Prostate gland (tissue), 2 donors: ENCODE data around the gene BCL7A. TPM values are rescaled to one million over a fixed set of nuclear protein-coding genes. Genes with fewer than 3 reads are reported as not detected.

ENCODE experiments used
- DNase-seq: peaks from one replicate; pipeline ENCODE4 v3.0.0-alpha.2; 2019; ENCODE audit warnings: low spot score
- H3K27ac ChIP-seq, 2 donors: fragments of 200-600 bp; sonication (generic); 2 replicates each; pipeline ENCODE4 v1.5.1; 2017 to 2019
- H3K27me3 ChIP-seq: fragments of 200-600 bp; sonication (generic); replicated peaks from 2 replicates; pipeline ENCODE4 v1.5.1; 2019; ENCODE audit not compliant: insufficient read depth
- H3K36me3 ChIP-seq, 2 donors: fragments of 200-600 bp; sonication (generic); 1 replicate in 1 of 2; 2 replicates in 1 of 2; pipeline versions ENCODE4 v1.5.1 to v1.8.1; 2017 to 2019
- H3K4me1 ChIP-seq: fragments of 200-600 bp; sonication (generic); replicated peaks from 2 replicates; pipeline ENCODE4 v1.5.1; 2019
- H3K4me3 ChIP-seq, 2 donors: fragments of 200-600 bp; sonication (generic); 2 replicates each; pipeline ENCODE4 v1.5.1; 2017 to 2019
- H3K9me3 ChIP-seq: fragments of 200-600 bp; sonication (generic); 2 replicates; pipeline ENCODE4 v1.5.1; 2017
- POLR2A ChIP-seq: fragments of 450-650 bp; IDR thresholded peaks from one replicate; pipeline ENCODE4 v1.6.1; 2016; ENCODE audit warnings: antibody characterized with exemption, mild to moderate bottlenecking
- POLR2AphosphoS5 ChIP-seq: sonication (generic); formaldehyde crosslinking; IDR thresholded peaks from one replicate; pipeline ENCODE4 v1.6.1; 2017; ENCODE audit warnings: antibody characterized with exemption
- WGBS: methylation state at CpG from one replicate; pipeline ENCODE4 v1.1.5; 2018; 5-methylcytosine and 5-hydroxymethylcytosine counted together
- intact Hi-C: fragments of 100-400 bp; cut with DNase I; formaldehyde crosslinking; loops from one replicate; pipeline ENCODE4 v1.14.2; 2022
- total RNA-seq, 2 donors: library from RNA; depleted of rRNA; stranded (reverse); fragments of >200 nt; gene quantifications; one replicate each; pipeline ENCODE4 v1.1.0, GENCODE V29; 2016
- TF ChIP-seq, protein P1 (sequence below), 4 experiments: fragments of 200-600 bp in 2 of 4; fragments of 450-650 bp in 2 of 4; sonication (generic) in 2 of 4; IDR thresholded peaks; 1 replicate in 3 of 4; 2 replicates in 1 of 4; pipeline ENCODE4 v1.5.1; 2016 to 2019; ENCODE audit warnings: antibody characterized with exemption in 4 of 4, mild to moderate bottlenecking in 2 of 4, moderate library complexity in 2 of 4

The BCL7A gene
- total RNA-seq, 2 donors from 2014 or later: 10.3 to 15.4 TPM

DNA sequence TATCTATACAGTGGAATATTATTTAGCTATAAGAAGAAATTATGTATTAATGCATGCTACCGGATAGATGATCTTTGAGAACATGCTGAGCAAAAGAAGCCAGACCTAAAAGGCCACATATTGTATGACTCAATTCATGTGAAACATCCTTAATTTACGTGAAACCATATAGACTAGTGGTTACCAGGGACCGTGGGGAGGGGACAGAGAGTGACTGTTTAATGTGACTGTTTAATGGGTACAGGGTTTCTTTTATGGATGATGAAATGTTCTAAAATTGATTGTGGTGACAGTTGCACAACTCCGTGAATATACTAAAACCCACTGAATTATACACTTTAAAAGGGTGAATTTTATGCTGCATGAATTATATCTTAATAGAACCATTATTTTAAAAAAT lies 8.5 kb upstream of the BCL7A start:
- TF ChIP-seq POLR2AphosphoS5: no peak
- Histone ChIP-seq H3K27ac (no peak overlapping the region), H3K9me3 (no peaks in the 10 kb centered on the region), H3K36me3 (no peaks in the 10 kb centered on the region), H3K27me3 (no peaks in the 10 kb centered on the region), H3K4me1 (no peaks in the 10 kb centered on the region), H3K4me3 (no peak overlapping the region)
- DNase-seq: no peak
- intact Hi-C loops: no loop called here
- 87% methylated on average over 4 of the region's 4 CpGs for WGBS

DNA sequence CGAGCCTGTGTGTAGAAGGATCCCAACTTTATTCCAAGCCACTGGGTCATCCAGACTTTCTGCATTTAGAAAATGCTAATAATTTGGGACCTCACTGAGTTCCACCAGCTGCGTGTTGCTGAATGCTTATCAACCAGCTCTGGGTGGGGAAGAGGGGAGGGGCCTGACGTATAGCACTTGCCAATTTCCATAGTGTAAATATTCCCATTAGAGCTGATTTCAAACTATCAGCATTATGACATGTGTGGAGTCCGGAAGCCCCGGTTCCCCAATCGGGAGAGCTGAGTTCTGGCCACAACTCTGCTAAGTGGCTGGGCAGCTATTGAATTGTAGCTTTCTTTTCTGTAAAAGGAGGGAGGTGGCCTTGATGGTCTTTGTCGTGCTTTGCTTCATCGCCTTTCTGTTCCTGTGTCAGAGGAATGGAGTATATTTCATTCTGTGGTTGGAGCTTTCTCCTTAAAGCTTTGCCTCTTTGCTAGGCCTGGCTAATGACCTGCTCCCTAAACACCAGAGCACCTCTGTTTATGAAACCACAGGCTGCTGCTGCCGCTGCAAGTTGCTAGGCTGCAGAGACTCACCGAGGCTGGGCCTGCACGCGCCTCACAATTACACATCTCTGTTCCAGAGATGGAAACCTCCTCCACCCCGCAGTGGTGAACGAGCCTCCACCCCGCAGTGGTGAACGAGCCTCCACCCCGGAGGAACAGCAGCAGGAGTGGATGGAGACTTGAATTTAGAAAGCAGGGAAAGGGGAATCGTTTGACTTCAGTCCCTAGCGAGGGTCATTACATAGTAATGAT lies 7.7 kb upstream of the BCL7A start:
- Histone ChIP-seq H3K36me3 (no peaks in the 10 kb centered on the region), H3K27ac (no peak overlapping the region), H3K4me3 (no peak overlapping the region), H3K4me1 (no peaks in the 10 kb centered on the region), H3K9me3 (no peaks in the 10 kb centered on the region), H3K27me3 (no peaks in the 10 kb centered on the region)
- 85% methylated on average over 19 of the region's 19 CpGs for WGBS
- DNase-seq: no peak
- TF ChIP-seq, protein P1, sequence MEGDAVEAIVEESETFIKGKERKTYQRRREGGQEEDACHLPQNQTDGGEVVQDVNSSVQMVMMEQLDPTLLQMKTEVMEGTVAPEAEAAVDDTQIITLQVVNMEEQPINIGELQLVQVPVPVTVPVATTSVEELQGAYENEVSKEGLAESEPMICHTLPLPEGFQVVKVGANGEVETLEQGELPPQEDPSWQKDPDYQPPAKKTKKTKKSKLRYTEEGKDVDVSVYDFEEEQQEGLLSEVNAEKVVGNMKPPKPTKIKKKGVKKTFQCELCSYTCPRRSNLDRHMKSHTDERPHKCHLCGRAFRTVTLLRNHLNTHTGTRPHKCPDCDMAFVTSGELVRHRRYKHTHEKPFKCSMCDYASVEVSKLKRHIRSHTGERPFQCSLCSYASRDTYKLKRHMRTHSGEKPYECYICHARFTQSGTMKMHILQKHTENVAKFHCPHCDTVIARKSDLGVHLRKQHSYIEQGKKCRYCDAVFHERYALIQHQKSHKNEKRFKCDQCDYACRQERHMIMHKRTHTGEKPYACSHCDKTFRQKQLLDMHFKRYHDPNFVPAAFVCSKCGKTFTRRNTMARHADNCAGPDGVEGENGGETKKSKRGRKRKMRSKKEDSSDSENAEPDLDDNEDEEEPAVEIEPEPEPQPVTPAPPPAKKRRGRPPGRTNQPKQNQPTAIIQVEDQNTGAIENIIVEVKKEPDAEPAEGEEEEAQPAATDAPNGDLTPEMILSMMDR (IDR thresholded peaks at IDR 0.05): no peak
- TF ChIP-seq POLR2A: no peak
- TF ChIP-seq POLR2AphosphoS5: no peak
- intact Hi-C loops: no loop called here

DNA sequence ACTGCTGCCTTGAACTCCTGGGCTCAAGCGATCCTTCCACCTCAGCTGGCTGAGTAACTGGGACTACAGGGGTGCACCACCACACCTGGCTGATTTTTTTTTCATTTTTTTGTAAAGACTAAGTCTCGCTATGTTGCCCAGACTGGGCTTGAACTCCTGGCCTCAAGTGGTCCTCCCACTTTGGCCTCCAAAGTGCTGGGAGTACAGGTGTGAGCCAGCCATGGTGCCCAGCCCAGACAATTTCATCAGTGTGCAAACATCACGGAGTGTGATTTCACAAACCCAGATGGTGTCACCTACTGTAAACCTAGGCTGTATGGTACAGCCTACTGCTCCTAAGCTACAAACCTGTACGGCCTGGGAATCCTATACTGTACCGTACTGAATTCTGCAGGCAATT lies 6.9 kb upstream of the BCL7A start:
- TF ChIP-seq POLR2A (no peak), POLR2AphosphoS5 (no peak)
- TF ChIP-seq, protein P1 (IDR thresholded peaks at IDR 0.05): no peak
- no peaks in the 10 kb centered on the region for H3K9me3 ChIP-seq
- no peak for DNase-seq
- H3K27ac ChIP-seq: no peak overlapping the region
- no peaks in the 10 kb centered on the region for H3K4me1 ChIP-seq
- intact Hi-C loops: no loop called here
- H3K36me3 ChIP-seq: no peaks in the 10 kb centered on the region
- no peak overlapping the region for H3K4me3 ChIP-seq
- H3K27me3 ChIP-seq: no peaks in the 10 kb centered on the region
- 95% methylated on average over 5 of the region's 5 CpGs for WGBS

DNA sequence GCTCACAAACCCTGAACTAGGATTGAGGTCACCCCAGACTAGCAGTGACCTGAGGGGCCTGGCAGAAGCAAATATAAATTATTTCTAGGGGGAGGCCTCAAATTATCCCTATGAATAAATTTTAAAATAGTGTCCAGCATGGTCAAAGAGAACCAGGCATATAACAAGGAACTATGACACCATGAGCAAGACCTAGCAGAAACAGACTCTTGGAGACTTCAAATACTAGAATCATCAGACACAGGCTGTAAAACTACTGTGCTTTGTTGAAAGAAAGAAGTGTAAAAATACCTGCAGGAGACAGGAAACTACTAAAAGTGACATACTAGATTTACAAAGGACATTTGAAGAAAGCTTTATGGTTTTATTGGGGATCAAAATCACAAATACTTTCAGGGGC lies 3.2 kb upstream of the BCL7A start:
- Histone ChIP-seq H3K9me3 (no peaks in the 10 kb centered on the region), H3K27ac (no peak overlapping the region), H3K27me3 (no peaks in the 10 kb centered on the region), H3K4me1 (peaks cover 8% of the 10 kb centered on the region), H3K4me3 (no peak overlapping the region), H3K36me3 (no peaks in the 10 kb centered on the region)
- TF ChIP-seq, protein P1 (IDR thresholded peaks at IDR 0.05): no peak
- no peak for TF ChIP-seq POLR2A
- no peak for TF ChIP-seq POLR2AphosphoS5
- intact Hi-C loops: no loop called here
- DNase-seq: no peak

DNA sequence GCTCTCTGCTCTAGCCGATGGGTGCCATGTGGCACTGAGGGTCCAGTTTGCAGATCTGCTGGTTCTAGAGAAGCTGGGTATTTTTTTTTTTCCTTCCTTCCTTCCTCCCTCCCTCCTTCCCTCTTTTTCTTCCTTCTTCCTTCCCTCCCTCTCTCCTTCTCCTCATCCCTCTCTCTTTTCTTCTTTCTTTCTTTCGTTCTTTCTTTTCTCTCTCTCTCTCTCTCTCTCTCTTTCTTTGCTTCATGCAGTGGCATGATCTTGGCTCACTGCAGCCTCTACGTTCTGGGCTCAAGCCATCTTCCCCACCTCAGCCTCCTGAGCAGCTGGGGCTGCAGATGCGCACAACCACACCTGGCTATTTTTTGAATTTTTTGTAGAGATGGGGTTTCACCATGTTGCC lies 2.7 kb upstream of the BCL7A start:
- Histone ChIP-seq H3K9me3 (no peaks in the 10 kb centered on the region), H3K4me1 (peaks cover 8% of the 10 kb centered on the region), H3K36me3 (no peaks in the 10 kb centered on the region), H3K27ac (no peak overlapping the region), H3K4me3 (no peak overlapping the region), H3K27me3 (no peaks in the 10 kb centered on the region)
- intact Hi-C loops: no loop called here
- TF ChIP-seq POLR2A: no peak
- TF ChIP-seq POLR2AphosphoS5: no peak
- TF ChIP-seq, protein P1 (IDR thresholded peaks at IDR 0.05): no peak
- DNase-seq: no peak
- 89% methylated on average over 4 of the region's 4 CpGs for WGBS
